Measurements from ENCODE around the gene COL24A1.
"Not testable (repeated sequence)": the region's sequence is repeated elsewhere in the genome, so short reads cannot be mapped to it uniquely, and the experiment has no call there.

The COL24A1 gene

DNA sequence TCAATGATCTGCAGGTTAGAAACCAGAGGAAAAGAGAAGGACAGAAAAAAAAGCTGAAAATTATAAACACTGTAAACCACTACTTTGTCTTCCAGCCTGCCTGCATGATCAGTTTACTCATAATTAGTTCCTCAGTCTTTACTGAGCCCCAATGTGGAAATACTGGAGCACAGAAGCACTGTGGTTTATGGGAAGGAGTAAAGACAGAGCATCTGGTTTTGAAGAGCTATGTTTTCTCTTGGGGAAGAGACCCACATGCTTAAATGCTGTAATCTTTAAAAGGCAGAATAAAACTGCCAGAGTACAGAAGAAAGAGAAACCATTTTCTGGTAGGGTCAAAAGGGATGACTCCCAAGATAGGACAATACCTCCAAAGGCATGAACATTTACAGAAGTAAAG, 289.4 kb downstream of the COL24A1 start:
- no peak for DNase-seq

DNA sequence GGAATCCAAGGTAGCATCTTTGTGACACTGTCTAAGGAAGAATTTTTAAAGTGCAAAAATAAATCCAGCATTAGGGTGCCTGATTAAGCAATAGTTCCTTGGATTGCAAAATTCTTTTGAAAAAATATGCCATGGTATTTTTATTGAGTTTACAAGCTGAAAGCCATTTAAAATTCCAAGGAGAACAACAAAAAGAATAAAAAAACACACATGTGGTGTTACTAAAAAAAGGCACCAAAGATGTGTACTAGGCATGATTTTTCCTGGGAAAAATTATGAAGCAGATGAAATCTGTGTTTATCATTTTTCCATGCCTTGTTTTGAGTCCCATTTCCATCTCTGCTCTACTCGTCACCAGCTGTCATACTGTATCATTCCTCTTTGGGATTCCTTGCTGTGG, 291.4 kb downstream of the COL24A1 start:
- no peak for DNase-seq

DNA sequence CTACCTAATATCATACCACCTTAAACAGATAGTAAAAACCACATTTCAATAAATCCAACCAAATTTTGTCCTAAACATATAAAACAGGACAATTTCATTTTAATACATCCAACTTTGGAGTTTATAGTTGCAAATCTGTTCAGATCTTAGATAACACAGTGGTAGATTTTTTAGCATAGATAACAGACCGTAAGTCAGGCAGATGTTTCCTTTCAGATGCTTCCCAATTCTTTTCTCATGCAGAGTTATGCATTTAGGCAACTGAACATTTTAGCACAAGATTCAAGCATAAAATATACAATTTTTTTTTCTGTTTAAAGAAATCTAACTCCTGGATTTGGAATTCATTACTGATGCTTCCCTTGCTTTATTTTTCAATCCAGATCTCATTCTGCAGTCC, 291.8 kb downstream of the COL24A1 start:
- DNase-seq: no peak

DNA sequence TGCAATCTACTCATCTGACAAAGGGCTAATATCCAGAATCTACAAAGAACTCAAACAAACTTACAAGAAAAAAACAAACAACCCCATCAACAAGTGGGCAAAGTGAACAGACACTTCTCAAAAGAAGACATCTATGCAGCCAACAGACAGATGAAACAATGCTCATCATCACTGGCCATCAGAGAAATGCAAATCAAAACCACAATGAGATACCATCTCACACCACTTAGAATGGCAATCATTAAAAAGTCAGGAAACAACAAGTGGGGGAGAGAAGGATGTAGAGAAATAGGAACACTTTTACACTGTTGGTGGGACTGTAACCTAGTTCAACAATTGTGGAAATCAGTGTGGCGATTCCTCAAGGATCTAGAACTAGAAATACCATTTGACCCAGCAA, 292.9 kb downstream of the COL24A1 start:
- not testable (repeated sequence) for DNase-seq

DNA sequence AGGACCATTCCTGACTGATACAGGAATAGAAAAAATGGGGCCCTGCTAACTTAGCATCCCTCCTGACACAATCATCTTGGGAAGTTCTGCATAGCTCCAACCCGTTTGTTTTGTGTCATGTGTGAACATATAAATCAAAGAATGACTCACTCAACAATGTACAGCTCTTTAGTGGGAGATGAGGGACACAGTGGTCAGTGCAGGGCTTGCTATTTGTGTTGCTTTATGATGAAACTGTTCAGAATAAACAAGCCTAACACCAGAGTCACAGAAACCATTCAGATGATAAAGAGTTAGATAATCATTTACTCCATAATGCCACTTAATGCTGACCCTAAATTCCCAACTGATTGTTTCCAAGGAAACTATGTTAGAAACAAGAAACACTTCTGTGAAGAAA, 294.1 kb downstream of the COL24A1 start:
- DNase-seq: no peak

DNA sequence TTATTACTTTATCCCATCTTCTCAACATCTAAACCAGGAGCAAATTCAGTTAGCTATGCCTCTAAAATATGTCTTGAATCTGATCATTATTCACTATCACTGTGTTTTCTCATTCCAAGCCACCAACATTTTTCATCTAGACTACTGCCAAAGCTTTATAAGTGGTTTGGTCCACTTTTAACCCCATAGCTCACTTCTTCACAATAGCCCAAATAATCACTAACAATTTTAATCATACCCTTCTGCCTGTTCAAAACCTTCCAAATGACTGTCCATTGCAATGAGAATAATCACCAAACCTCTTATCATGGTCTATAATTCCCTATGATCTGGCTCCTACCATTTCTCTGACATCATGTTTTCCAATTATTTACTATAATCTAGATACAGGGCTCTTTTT, 298.6 kb downstream of the COL24A1 start:
- no peak for DNase-seq

DNA sequence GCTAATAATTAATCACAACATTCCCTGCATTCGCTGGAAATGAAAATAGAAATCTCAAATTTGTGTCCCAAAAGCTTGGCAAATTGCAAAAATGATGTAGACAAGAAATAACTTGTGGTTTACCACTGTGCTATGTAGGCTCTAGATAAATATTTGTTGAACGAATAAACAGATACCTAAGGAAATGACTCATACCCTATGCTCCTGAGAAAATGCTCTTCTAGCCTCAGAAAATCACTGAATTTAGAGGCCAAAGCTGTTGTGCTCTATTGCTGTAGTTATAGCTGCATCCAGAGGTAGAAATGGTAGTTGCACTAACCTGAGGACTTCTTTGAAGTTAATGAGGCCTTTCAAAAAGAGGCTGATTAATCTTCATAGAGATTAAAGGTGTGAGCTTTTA, 306.3 kb downstream of the COL24A1 start:
- DNase-seq: no peak

DNA sequence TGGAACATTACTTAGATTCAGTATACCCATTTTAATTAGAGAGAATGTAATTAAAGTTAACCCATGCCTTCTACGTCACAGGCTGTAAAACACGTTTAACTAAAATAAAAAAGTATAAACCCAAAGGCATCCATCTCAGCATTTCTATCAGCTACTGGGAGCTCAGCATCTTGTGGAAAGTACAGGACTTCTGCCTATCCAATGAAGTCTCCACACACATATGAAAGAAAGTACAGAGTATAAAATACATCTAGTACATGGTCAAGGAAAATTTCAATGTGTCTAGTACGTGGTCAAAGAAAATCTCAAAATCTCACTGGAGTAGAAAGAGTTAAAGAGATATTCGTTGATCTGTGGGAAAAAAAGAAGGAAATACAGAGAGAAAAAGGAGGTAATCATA, 306.9 kb downstream of the COL24A1 start:
- no peak for DNase-seq

DNA sequence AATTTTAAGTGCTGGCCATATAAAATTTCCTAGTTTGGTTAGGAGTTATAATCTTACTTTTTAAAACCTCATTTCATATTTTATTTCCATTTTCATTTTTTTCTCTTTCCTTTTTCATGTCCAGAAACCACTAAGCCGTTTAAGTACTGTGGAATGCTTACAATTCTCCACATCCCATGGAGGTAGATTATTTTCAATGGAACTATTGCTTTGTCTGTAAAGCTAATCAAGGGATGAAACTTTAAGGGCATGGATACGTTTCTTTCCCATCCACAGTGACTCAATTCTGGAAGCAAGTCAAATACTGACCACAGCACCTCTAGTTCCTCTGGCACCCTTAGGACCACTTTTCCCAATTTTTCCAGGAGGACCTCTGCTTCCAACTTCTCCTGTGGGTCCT, 309.2 kb downstream of the COL24A1 start:
- DNase-seq: no peak

DNA sequence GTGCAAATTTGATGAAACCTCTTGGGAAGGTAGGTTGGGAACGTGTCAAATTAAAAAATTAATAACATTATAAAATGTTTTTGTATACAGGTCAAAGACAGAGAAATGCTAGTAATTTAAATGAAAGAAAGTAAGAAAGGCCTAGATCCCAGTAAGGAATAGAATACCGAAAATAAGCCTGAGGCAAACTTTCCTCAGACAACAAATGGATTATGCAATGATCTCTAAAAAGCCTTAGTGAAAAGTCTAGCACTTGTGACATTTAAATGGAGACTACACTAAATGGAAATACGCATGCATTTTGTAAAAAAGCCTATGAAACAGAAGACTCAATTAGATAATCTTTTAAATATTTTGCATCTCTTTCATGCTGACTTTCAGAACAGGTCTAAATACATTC, 309.9 kb downstream of the COL24A1 start:
- no peak for DNase-seq

DNA sequence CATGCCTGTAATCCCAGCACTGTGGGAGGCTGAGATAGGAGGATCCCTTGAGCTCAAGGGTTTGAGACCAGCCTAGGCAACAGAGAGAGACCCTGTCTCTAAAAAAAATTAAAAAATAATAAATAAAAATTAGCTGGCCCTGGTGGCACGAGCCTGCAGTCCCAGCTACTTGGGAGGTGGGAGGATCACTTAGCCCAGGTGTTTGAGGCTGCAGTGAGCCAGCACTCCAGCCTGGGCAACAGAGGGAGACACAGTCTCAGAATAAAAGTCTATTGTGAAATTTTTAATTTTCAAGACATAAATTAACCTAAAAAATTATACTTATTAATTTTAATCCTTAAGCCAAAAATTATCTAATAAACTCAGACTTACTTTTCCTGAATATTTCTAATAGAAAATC, 317.1 kb downstream of the COL24A1 start:
- no peak for DNase-seq

DNA sequence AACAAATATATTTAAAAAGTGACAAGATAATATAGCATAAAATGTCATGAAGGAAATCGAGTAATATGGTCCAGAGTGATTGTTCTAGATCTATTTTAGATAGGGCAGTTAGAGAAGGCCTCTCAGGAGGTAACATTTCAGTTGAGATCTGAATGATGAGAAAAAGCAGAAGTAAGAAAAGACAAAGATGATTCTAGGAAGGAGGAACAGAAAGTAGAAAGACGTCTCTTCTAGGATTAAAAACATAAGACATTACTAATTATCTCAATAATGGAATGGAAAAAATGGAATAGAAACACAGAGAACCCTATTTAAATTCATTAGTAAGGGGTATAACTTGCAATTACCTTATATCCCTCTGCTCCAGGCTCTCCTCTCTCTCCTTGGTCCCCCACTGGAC, 318.3 kb downstream of the COL24A1 start:
- no peak for DNase-seq

DNA sequence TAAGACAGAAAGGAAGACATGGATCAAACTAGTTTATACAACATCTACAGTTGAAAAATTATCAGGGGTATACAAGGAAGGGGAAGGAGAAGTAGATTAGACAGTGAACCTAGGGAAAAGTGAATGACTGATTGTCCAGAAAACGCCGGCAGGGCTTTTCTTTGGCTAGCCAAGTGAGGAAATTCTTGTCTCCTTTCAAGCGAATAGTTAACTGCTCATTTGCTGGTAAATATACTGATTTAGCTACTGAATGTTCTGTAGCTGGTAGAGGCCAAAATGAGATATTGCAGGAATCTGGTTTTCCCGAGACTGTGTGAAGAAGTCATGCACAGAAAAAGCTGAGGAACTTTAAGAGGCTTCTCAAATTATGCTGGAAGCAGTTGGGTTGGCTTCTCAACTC, 319.8 kb downstream of the COL24A1 start:
- no peak for DNase-seq

DNA sequence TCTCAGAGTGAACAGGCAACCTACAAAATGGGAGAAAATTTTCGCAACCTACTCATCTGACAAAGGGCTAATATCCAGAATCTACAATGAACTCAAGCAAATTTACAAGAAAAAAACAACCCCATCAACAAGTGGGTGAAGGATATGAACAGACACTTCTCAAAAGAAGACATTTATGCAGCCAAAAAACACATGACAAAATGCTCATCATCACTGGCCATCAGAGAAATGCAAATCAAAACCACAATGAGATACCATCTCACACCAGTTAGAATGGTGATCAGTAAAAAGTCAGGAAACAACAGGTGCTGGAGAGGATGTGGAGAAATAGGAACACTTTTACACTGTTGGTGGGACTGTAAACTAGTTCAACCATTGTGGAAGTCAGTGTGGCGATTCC, 323.4 kb downstream of the COL24A1 start:
- DNase-seq: not testable (repeated sequence)

DNA sequence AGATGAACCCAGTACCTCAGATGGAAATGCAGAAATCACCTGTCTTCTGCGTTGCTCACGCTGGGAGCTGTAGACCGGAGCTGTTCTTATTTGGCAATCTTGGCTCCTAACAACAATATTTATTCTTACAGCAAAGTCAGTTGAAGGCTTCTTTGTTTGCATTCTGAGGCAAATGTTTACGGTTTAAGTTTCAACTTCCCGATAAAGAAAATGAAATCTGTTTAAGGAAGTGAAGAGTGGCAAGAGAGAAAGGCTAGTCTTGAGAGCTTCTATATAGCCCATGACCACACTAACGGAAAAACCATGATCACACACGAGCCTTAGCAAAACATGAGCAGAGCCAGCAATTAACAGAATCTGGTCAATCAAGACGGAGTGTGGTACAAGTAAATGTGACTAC, 325.7 kb downstream of the COL24A1 start:
- DNase-seq: no peak

DNA sequence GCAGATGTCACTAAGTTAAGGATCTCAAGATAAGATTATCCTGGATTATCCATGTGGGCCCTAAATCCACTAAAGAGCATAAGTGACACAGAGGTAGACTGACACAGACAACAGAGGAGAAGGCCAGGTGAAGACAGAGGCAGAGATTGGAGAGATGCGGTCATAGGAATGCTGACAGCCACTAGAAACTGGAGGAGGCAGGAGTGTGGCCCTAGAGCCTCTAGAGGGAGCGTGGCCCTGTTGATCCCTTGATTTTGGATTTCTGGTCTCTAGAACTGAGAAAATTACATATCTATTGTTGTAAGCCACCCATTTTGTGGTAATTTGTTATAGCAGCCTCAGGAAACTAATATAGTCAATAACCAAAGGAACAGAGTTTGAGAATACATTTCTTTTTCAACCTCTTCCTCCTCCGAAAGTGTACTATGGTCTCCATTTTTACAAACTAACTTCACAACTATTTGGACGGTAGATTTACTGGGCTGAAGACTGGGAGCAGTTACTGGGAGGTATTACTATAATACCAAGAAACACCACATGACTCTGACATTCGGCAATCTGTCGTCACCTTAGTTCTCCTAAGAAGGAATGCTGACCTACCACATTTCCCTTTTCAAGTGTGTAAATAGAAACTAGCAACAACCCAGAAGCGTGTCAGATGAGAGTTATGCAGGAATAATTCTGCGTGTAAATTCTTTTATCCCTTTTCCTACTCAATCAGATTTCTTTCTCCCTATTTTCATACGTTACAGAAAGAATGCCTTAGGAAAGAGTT, 332.3 kb downstream of the COL24A1 start:
- no peak for DNase-seq

DNA sequence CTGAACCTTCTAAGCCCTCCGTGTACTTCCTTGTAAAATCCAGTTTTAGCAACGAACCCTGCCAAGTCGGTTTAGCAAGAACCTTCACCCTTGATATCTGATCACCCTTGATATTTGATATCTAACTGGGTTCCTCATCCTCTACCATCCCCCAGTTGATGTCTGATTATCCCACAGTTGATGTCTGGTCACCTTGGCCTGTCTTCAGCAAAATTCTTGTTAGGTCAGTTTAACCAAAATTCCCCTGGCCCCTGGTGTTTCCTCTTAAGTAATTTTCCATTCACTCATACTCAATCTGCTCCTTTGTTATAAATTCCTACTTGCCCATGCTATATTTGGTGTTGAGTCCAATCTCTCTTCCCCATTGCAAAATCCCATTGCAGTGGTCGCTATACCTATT, 333.9 kb downstream of the COL24A1 start:
- DNase-seq: no peak

DNA sequence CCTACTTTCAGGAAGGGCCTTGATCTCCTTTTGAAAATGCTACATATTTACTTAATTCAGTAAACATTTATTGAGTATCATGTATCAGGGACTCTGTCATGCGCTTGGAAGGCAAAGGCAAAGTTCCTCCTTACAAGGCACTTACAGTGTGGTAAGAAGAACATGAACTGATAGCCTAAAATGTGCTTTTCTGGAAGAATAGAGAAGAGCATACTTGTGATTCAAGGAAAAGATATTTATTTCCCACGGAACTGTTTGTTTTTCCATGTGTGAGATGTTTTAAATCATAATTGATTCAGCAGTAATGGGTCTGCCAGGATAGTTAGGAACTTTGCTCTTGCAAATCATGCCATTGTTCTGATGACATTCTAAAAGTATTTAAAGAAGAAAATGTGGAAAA, 338.2 kb downstream of the COL24A1 start:
- DNase-seq: no peak

DNA sequence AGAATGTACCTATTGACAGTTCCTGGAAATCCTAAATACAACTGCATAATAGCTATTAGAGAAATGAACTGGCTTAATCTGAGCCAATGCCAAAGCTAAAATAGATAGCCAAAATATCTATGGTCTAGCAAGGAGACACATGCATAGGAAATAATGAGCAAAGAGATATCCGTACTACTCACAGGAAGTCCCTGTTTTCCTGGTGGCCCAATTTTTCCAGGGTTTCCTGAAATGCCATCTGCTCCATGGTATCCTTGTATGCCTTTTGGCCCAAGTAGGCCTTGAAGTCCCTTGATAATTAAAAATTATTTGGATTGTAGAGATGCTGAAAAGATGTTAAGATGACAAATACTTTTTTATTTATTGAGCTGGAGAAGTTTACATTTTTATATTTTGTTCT, 340.0 kb downstream of the COL24A1 start:
- DNase-seq: no peak

DNA sequence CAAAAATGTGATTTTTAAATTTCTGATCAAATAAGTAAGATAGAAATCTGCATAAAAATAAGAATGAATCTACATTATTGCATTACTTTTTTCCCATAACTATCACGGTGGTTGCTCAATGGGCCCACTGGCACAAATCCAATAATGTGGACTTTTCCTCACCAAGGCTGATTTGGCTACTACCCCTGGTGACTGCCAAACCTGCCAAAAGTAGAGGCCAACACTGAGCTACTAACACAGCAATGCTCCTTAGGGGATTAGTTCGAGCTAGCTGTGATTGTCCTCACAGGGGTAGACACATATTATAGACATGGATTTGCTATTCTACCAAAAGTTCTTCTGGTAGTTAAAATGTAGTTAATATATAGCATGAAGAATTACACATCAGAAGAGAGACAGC, 340.7 kb downstream of the COL24A1 start:
- DNase-seq: no peak

DNA sequence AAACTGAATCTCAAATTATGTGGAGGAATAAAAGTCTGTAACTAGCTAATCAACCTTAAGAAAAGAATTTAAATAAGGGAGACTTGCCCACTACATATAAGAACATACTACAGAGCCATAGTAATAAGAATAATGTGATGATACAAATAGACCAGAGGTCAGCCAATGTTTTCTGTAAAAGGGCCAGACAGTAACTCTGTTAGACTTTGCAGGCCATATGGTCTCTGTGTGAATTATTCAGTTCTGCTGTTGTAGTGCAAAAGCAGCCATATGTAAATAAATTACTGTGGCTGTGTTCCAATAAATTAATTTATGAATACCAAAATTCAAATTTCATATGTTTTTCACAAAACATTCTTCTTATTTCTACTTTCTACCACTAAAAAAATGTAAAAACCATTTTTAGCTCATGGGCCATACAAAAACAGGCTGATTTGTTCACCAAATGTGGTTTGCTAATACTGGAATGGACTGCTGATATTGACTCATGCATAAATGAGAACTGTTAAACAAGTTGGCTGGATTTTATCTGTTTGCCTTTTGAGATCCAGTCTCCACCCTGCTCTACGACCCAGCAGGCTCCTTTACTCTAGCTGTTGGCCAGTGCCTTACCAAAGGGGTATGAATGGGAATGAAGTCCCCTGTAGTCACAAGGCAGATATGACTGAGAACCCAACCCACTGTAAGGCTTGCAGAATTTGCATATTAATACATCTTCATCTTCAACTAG, 350.2 kb downstream of the COL24A1 start:
- no peak for DNase-seq

DNA sequence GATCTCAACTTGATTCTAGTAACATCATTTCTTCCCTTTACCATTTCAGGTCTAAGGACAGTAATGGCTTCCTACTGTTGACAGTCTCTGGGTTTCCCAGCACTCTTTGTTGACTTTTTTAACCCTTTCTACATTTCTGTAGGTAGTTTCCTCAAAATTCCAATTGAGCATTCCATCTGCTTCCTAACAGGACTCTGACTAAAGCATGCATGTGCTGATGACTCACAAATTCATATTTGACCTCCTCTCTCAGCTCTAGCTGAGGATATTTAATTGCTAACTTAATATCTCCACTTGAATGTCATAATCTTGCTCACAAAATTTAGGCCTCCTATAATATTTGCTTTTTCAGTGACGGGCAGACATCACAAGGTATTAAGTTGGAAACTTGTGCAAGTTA, 355.1 kb downstream of the COL24A1 start:
- no peak for DNase-seq

DNA sequence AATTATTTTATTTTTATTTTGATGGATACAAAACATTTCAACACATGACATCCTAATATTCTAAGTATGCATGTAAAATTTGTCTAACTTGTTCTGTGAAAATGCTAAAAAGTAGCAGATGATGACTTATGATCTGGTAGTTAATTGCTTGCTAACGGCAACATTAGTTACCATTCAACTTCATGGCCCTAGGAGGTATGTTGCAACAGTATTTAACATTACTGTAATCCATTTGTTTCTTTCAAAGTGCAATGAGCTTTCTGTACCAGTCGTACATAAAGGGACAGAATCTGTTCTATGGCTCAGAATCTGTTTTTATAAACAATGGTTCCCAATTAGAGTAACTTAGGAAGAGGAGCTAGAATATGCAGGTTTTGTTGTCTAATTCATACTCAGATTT, 356.8 kb downstream of the COL24A1 start:
- DNase-seq: no peak

DNA sequence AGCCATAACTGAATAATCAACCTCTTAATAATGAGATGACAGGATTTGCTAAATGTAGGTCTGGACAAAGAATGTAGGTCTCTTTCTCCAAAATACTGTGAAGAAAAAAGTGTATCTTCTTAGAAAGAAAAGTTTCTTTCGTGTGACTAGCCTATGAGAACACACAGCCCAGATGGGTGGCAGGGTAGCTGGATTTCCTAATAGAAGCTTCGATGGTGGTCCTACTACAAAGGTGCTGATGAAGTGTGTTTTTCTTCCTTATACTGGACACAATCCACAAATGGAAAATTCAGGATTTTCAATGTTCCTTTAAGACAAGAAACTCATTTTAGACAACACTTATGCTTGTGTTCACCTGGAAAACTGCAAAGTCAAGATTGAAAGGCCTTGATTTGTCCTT, 358.2 kb downstream of the COL24A1 start:
- no peak for DNase-seq

DNA sequence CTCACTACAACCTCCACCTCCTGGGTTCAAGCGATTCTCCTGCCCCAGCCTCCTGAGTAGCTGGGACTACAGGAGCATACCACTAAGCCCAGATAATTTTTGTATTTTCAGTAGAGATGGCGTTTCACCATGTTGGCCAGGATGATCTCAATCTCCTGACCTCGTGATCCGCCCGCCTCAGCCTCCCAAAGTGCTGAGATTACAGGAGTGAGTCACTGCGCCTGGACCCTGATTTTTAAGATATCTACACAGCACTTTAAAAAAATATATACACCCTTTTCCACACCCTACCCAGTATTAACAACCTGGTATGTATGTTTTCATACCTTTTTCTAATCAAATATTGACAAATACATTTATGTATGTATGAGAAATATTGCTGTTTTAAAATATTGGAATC, 379.6 kb downstream of the COL24A1 start:
- not testable (repeated sequence) for DNase-seq

Data from T-helper 9 cell (primary cell).